GM12878 (cell line): Measurements from ENCODE around the gene FZR1. TPM values are rescaled to one million over a fixed set of nuclear protein-coding genes. Genes with fewer than 3 reads are reported as not detected.

Source experiments
- ATAC-seq: fragments of 200-7000 bp; cut with Tn5 transposase; 3 replicates; pipeline ENCODE4 v1.9.1; 2020; ENCODE audit warnings: mild to moderate bottlenecking, moderate library complexity
- BruUV-seq: library from RNA; stranded (reverse); fragments of 400-500 nt; replicated peaks from 2 replicates; lab custom pipeline; 2021; lab: Mats Ljungman, UMichigan
- CTCF ChIA-PET: fragments of 300-600 bp; sonication (Branson Sonifier 250); formaldehyde crosslinking; extraction: SDS; loops from one replicate; lab custom pipeline; 2021; ENCODE audit warnings: inconsistent platforms; lab: Yijun Ruan, JAX
- POLR2A ChIA-PET: fragments of 350-600 bp; formaldehyde crosslinking; extraction: SDS; loops from one replicate; lab custom pipeline; 2021; ENCODE audit warnings: inconsistent platforms; lab: Charles Lee
- RAD21 ChIA-PET: fragments of 300-600 bp; sonication (Branson Sonifier 250); formaldehyde crosslinking; loops from one replicate; lab custom pipeline; 2023; ENCODE audit warnings: antibody characterized with exemption; ENCODE audit not compliant: unreplicated experiment; lab: Charles Lee
- SMC1A ChIA-PET: fragments of 300-600 bp; sonication (Branson Sonifier 250); formaldehyde crosslinking; loops from one replicate; lab custom pipeline; 2023; ENCODE audit not compliant: unreplicated experiment, uncharacterized antibody; lab: Charles Lee
- DNase-seq: peaks from one replicate; pipeline ENCODE4 v3.0.0-alpha.2; 2011; ENCODE audit warnings: low read depth, low spot score
- FAIRE-seq: peaks from 3 replicates; lab custom pipeline; 2011; peaks lifted over from hg19 to GRCh38; lab: Jason Lieb, UNC
- H2AFZ ChIP-seq: 2 replicates; pipeline ENCODE4 v1.6.0; 2011; ENCODE audit warnings: low read depth, low read length, control low read depth; ENCODE audit not compliant: control insufficient read depth
- H3K27ac ChIP-seq: 2 replicates; pipeline ENCODE4 v1.5.1; 2011; ENCODE audit warnings: control low read depth; ENCODE audit not compliant: control insufficient read depth, insufficient read depth
- H3K27me3 ChIP-seq, 2 experiments: replicated peaks in 1 of 2; 2 replicates each; pipeline versions ENCODE4 v1.6.0 to v1.6.1; 2011; ENCODE audit warnings: low read length in 1 of 2; ENCODE audit not compliant: control insufficient read depth in 2 of 2, insufficient read depth in 2 of 2
- H3K36me3 ChIP-seq, 2 experiments: 2 replicates each; pipeline ENCODE4 v1.5.1; 2011; ENCODE audit warnings: low read length in 1 of 2; ENCODE audit not compliant: control insufficient read depth in 2 of 2, insufficient read depth in 2 of 2
- H3K4me1 ChIP-seq: 2 replicates; pipeline ENCODE4 v1.6.1; 2011; ENCODE audit warnings: mild to moderate bottlenecking, low read length, moderate library complexity, mixed read lengths; ENCODE audit not compliant: control insufficient read depth, insufficient read depth
- H3K4me2 ChIP-seq: 2 replicates; pipeline ENCODE4 v1.6.0; 2011; ENCODE audit warnings: control low read depth; ENCODE audit not compliant: control insufficient read depth, insufficient read depth
- H3K4me3 ChIP-seq: fragments of 200-600 bp; sonication (generic); 2 replicates; pipeline ENCODE4 v1.5.1; 2016
- H3K79me2 ChIP-seq: 2 replicates; pipeline ENCODE4 v1.6.0; 2011; ENCODE audit warnings: low read length; ENCODE audit not compliant: control insufficient read depth, insufficient read depth
- H3K9ac ChIP-seq: 2 replicates; pipeline ENCODE4 v1.8.0; 2011; ENCODE audit warnings: low read length, control low read depth, mixed read lengths; ENCODE audit not compliant: control insufficient read depth, insufficient read depth
- H3K9me3 ChIP-seq: replicated peaks from 3 replicates; pipeline ENCODE4 v1.5.1; 2011; ENCODE audit warnings: mild to moderate bottlenecking, low read length; ENCODE audit not compliant: control insufficient read depth, insufficient read depth
- H4K20me1 ChIP-seq: 2 replicates; pipeline ENCODE4 v1.6.0; 2011; ENCODE audit not compliant: control insufficient read depth, insufficient read depth
- EED ChIP-seq: sonication (generic); IDR thresholded peaks from 2 replicates; pipeline ENCODE4 v1.6.1; 2016; ENCODE audit warnings: antibody characterized with exemption, low read depth
- POLR2A ChIP-seq: IDR thresholded peaks from 2 replicates; pipeline ENCODE4 v1.6.1; 2011; ENCODE audit warnings: low read depth, mild to moderate bottlenecking, low read length
- POLR2AphosphoS5 ChIP-seq: IDR thresholded peaks from 2 replicates; pipeline ENCODE4 v1.6.1; 2011; ENCODE audit warnings: mild to moderate bottlenecking, low read length, inconsistent platforms
- SREBF2 ChIP-seq: IDR thresholded peaks from 2 replicates; pipeline ENCODE4 v1.6.1; 2012; ENCODE audit warnings: mild to moderate bottlenecking, low read length
- SRF ChIP-seq, 2 experiments: IDR thresholded peaks; 2 replicates each; pipeline ENCODE4 v1.6.1; 2011; ENCODE audit warnings: low read depth in 2 of 2, low read length in 2 of 2, mild to moderate bottlenecking in 1 of 2, moderate library complexity in 1 of 2
- WGBS: methylation state at CpG from one replicate; pipeline ENCODE4 v1.1.6; 2016; ENCODE audit warnings: low lambda C conversion rate; ENCODE audit not compliant: insufficient replicate concordance, insufficient coverage; ENCODE audit errors: missing lambda C conversion rate; 5-methylcytosine and 5-hydroxymethylcytosine counted together
- in situ Hi-C: fragments of 300-500 bp; cut with MboI; formaldehyde crosslinking; loops from 9 replicates; pipeline ENCODE4 v1.14.3; 2018; ENCODE audit warnings: mixed read lengths
- intact Hi-C: fragments of 100-400 bp; cut with micrococcal nuclease; formaldehyde crosslinking; loops from one replicate; pipeline ENCODE4 v1.14.2; 2022; ENCODE audit not compliant: unreplicated experiment
- polyA plus RNA-seq, 11 experiments: library from polyadenylated mRNA; depleted of rRNA in 4 of 11; unstranded in 6 of 11; stranded (reverse) in 5 of 11; fragments of >200 nt; fragmentation: Nextera tagmentation in 4 of 11; fragmentation: Illumina TruSeq in 1 of 11; extraction: Ambion mirVana in 4 of 11; extraction: Trizol in 1 of 11; gene quantifications; 1 replicate in 1 of 11; 2 replicates in 10 of 11; pipeline versions ENCODE4 v1.2.1 to v1.2.3, GENCODE V29; 2011 to 2016; ENCODE audit warnings: inconsistent platforms in 2 of 11, missing spikeins in 2 of 11, low read depth in 1 of 11
- total RNA-seq, 4 experiments: library from RNA; depleted of rRNA in 3 of 4; stranded (reverse); fragments of >200 nt in 3 of 4; fragmentation: Illumina TruSeq in 1 of 4; extraction: Trizol in 1 of 4; gene quantifications; 2 replicates each; pipeline versions ENCODE4 v1.2.1 to v1.2.3, GENCODE V29; 2013 to 2021
- TF ChIP-seq, protein P1 (sequence below): fragments of 450-650 bp; IDR thresholded peaks from 2 replicates; pipeline ENCODE4 v1.6.1; 2017; ENCODE audit warnings: low read depth, mild to moderate bottlenecking, moderate library complexity
- TF ChIP-seq, protein P2 (sequence below): fragments of 450-650 bp; IDR thresholded peaks from 2 replicates; pipeline ENCODE4 v1.6.1; 2017; ENCODE audit warnings: mild to moderate bottlenecking, low read depth, inconsistent platforms; ENCODE audit not compliant: poor library complexity, severe bottlenecking

FZR1 gene
- total and polyA plus RNA-seq, 10 of the 15 experiments (the other 5 are each of a cell fraction or from before 2014, with no cell fraction given) = 0.11 to 44.2 (median 29.3) TPM

DNA sequence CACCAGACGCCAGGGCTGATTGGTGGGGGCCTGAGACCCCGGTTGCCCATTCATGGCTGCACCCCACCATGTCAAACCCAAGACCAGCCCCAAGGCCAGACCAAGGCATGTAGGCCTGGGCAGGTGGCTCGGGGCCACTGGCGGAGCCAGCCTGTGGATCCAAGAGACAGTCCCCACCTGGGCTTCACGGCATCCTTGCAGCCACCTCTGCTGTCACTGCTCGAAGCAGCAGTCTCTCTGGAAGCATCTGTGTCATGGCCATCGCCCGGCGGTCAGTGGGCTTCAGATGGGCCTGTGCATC is 29.1 kb downstream of the FZR1 start:
- CTCF ChIA-PET = no interaction called here
- SMC1A ChIA-PET = no interaction called here
- no peak for FAIRE-seq
- intact Hi-C loops = no loop called here
- no peak overlapping the region for H2AFZ ChIP-seq
- DNase-seq = no peak
- H3K27me3 ChIP-seq = no peaks in the 10 kb centered on the region
- H3K4me2 ChIP-seq = no peak overlapping the region
- in situ Hi-C loops = no loop called here
- H4K20me1 ChIP-seq = no peaks in the 10 kb centered on the region
- no peak overlapping the region for H3K27ac ChIP-seq
- no peak overlapping the region for H3K9ac ChIP-seq
- no peak for ATAC-seq
- POLR2A ChIA-PET = no interaction called here
- H3K9me3 ChIP-seq = no peaks in the 10 kb centered on the region
- BruUV-seq = no TSS peak
- H3K4me1 ChIP-seq = no peaks in the 10 kb centered on the region
- H3K4me3 ChIP-seq = no peak overlapping the region
- RAD21 ChIA-PET = no interaction called here
- over 99% methylated on average over 9 of the region's 9 CpGs for WGBS
- H3K36me3 ChIP-seq = peaks cover 9 to 27% of the 10 kb centered on the region in 2 experiments
- TF ChIP-seq, protein P1, sequence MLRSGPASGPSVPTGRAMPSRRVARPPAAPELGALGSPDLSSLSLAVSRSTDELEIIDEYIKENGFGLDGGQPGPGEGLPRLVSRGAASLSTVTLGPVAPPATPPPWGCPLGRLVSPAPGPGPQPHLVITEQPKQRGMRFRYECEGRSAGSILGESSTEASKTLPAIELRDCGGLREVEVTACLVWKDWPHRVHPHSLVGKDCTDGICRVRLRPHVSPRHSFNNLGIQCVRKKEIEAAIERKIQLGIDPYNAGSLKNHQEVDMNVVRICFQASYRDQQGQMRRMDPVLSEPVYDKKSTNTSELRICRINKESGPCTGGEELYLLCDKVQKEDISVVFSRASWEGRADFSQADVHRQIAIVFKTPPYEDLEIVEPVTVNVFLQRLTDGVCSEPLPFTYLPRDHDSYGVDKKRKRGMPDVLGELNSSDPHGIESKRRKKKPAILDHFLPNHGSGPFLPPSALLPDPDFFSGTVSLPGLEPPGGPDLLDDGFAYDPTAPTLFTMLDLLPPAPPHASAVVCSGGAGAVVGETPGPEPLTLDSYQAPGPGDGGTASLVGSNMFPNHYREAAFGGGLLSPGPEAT = no peak
- TF ChIP-seq, protein P2, sequence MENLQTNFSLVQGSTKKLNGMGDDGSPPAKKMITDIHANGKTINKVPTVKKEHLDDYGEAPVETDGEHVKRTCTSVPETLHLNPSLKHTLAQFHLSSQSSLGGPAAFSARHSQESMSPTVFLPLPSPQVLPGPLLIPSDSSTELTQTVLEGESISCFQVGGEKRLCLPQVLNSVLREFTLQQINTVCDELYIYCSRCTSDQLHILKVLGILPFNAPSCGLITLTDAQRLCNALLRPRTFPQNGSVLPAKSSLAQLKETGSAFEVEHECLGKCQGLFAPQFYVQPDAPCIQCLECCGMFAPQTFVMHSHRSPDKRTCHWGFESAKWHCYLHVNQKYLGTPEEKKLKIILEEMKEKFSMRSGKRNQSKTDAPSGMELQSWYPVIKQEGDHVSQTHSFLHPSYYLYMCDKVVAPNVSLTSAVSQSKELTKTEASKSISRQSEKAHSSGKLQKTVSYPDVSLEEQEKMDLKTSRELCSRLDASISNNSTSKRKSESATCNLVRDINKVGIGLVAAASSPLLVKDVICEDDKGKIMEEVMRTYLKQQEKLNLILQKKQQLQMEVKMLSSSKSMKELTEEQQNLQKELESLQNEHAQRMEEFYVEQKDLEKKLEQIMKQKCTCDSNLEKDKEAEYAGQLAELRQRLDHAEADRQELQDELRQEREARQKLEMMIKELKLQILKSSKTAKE = no peak
- peak; percentile 21; the same call in 1 of the 2 replicates for TF ChIP-seq POLR2A
- TF ChIP-seq EED = no peak
- TF ChIP-seq POLR2AphosphoS5 = no peak
- TF ChIP-seq SRF (IDR thresholded peaks at IDR 0.05; ENCODE audit: low read depth in 2 of 2, low read length in 2 of 2) = no peak
- no peak for TF ChIP-seq SREBF2
- H3K79me2 ChIP-seq = no peaks in the 10 kb centered on the region
